COLO668 (cell line): ENCODE measurements around the gene SCGB1D1.

ENCODE experiments used
- DNase-seq: peaks from one replicate; lab custom pipeline; 2025; ENCODE audit not compliant: unreplicated experiment; lab: John Stamatoyannopoulos, UW

Gene SCGB1D1

GRCh38 chr11:62221498-62221897, 31.5 kb downstream of the SCGB1D1 start:
- DNase-seq, result no peak

GRCh38 chr11:62223095-62223494, 33.1 kb downstream of the SCGB1D1 start:
- DNase-seq, result no peak

- no peak for DNase-seq
These were observed 43.7 kb downstream of the SCGB1D1 start for GRCh38 chr11:62233730-62234129.

DNA sequence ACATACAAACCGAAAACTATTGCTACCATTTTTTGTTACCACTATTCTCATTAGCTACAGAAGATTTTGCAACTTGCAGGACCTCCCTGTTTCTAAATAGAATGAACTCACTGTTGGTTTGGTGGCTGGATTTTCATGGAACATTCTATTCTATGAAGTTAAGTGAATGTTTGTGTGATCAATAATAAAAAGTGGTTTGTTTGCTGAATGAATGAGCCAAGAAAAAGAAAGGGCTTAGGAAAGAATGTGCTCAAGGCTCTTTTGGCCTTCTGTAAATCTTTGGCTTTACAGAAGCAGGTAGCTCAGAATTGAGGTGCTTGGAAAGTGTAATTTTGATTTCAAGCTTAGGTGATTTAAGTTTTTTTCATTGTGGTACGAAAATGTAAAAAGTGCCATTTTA, 46.2 kb downstream of the SCGB1D1 start:
- DNase-seq, result no peak

GRCh38 chr11:62237499-62237898, 47.5 kb downstream of the SCGB1D1 start:
- no peak for DNase-seq

- DNase-seq, result no peak
These were observed 48.1 kb downstream of the SCGB1D1 start for GRCh38 chr11:62238151-62238550.

DNA sequence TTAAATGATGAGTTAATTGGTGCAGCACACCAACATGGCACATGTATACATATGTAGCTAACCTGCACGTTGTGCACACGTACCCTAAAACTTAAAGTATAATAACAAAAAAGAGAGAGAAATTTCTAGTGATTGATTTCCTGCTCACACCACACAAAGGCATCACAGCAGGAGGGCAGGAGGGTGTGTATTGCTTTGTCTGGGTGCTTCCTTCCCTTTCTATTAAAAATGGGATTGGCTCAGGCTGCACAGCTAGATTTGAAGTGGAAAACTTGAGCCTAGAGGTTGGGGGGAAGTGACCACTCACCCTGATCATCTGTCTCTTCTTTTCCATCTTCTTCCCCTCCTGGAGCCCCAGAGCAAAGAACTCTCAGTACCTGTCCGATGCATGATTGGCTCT, 51.1 kb downstream of the SCGB1D1 start:
- DNase-seq, result no peak

GRCh38 chr11:62242021-62242420, 52.0 kb downstream of the SCGB1D1 start, which contains the start of gene SCGB1D2:
TSS of gene SCGB1D2 (plus strand) at chr11:62242239. CDS start at chr11:62242308, 69 bp downstream.
- peak; percentile 74 for DNase-seq
